IPS-18c (cell line): ENCODE measurements around the gene RAPGEF3.

ENCODE experiments used
- H3K4me3 ChIP-seq: 2 replicates; pipeline ENCODE4 v1.7.0; 2013; ENCODE audit warnings: low read depth, mild to moderate bottlenecking, low read length, moderate library complexity; ENCODE audit not compliant: insufficient read depth
- H3K9me3 ChIP-seq: one replicate; pipeline ENCODE4 v1.6.1; 2013; ENCODE audit warnings: mild to moderate bottlenecking, low read length, moderate library complexity; ENCODE audit not compliant: control insufficient read depth, insufficient read depth

Gene RAPGEF3

DNA sequence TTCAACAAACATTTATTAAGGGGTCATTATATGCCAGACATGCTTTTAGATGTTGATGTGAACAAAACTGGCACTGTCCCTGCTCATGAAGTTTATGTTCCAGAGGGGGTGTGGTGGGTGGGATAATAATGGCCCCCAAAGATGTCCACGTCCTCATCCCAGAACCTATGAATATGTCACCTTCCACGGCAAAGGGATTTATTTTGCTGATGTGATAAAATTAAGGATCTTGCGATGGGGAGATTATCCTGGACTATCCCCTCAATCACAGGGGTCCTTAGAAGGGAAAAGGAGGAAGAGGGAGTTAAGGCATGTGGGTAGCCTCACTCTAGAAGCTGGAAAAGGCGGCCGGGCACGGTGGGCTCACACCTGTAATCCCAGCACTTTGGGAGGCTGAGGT, 12.6 kb upstream of the RAPGEF3 start:
- Histone ChIP-seq H3K4me3 (no peak overlapping the region), H3K9me3 (peaks cover 2% of the 10 kb centered on the region)

- Histone ChIP-seq H3K9me3 (peaks cover 6% of the 10 kb centered on the region), H3K4me3 (no peak overlapping the region)
These were observed 11.5 kb upstream of the RAPGEF3 start for GRCh38 chr12:47770086-47770726.

DNA sequence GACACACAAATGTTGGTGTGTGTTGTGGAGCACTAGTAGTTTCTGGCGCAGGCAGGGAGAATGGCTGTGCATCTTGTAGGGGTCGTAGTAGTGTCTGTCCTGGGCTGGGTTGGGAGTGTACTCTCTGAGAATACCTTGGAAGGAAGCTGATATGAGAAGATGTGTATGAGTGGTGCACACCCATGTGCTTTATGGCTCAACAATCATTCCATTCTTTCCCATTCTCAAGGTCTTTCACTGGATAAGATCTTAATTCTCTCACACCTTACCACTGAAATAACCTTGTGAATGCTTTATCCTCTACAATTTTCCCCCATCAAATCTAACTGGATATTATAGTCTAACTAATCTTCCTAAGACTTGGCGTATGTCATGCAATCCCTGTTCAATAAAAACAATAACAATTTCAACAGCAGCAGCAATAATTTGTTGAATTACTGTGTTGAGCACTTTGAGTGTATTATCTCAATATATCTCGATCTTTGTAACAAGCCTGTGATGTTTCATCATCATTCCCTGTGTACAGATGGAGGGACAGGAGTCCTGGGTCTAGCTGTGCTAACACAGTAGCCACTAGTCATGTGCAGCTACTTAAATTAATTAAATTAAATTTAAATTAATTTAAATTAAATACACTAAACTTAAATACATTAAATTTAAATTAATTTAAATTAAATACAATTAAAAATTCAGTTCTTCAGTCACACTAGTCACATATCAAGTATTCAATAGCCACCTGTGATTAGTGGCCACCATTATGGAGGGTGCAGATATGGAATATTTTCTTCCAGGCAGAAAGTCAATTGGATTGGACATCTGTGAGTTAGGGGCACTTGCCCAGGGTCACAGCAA, 10.8 kb upstream of the RAPGEF3 start:
- no peak overlapping the region for H3K4me3 ChIP-seq
- H3K9me3 ChIP-seq, result peaks cover 6% of the 10 kb centered on the region

GRCh38 chr12:47768323-47768811, 9.7 kb upstream of the RAPGEF3 start:
- H3K4me3 ChIP-seq, result no peak overlapping the region

DNA sequence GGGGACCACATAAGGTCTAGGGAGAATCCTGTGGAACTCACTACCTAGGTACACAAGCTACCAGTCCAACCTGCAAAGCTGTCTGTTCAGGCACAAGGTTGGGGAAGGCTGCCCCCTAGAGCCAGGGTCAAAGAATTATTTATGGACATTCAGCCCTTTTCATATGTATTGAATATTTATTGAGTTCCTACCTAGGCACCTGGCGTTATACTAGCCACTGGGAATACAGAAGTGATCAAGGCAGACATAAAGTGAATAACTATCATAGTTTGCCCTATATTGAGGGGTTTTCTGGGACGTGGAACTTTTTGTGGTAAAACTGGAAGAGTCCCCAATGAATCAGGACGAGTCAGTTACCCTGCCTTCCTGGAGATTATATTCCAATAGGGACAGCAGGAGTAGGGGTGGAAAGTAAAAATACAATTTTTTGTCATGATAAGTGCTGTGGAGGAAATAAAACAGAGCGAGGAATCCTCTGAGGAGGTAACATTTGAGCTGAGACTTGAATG, 8.6 kb upstream of the RAPGEF3 start:
- H3K9me3 ChIP-seq, result peaks cover 6% of the 10 kb centered on the region
- H3K4me3 ChIP-seq, result no peak overlapping the region

More at GRCh38 chr12:47768323-47768811, 9.7 kb upstream of the RAPGEF3 start:
- H3K9me3 ChIP-seq, result peaks cover 6% of the 10 kb centered on the region

- no peak overlapping the region for H3K4me3 ChIP-seq
These were observed 8.0 kb upstream of the RAPGEF3 start for GRCh38 chr12:47766502-47767215.

GRCh38 chr12:47763481-47764346, 5.0 kb upstream of the RAPGEF3 start:
- no peak overlapping the region for H3K4me3 ChIP-seq
- peaks cover 8% of the 10 kb centered on the region for H3K9me3 ChIP-seq

More at GRCh38 chr12:47766502-47767215, 8.0 kb upstream of the RAPGEF3 start:
- peaks cover 6% of the 10 kb centered on the region for H3K9me3 ChIP-seq

GRCh38 chr12:47762850-47763465, 4.3 kb upstream of the RAPGEF3 start:
- Histone ChIP-seq H3K9me3 (peaks cover 6% of the 10 kb centered on the region), H3K4me3 (no peak overlapping the region)

GRCh38 chr12:47758584-47758833, 171 bp downstream of the RAPGEF3 start:
- peak overlapping the region; percentile 66 for H3K4me3 ChIP-seq
- H3K9me3 ChIP-seq, result peaks cover 2% of the 10 kb centered on the region

DNA sequence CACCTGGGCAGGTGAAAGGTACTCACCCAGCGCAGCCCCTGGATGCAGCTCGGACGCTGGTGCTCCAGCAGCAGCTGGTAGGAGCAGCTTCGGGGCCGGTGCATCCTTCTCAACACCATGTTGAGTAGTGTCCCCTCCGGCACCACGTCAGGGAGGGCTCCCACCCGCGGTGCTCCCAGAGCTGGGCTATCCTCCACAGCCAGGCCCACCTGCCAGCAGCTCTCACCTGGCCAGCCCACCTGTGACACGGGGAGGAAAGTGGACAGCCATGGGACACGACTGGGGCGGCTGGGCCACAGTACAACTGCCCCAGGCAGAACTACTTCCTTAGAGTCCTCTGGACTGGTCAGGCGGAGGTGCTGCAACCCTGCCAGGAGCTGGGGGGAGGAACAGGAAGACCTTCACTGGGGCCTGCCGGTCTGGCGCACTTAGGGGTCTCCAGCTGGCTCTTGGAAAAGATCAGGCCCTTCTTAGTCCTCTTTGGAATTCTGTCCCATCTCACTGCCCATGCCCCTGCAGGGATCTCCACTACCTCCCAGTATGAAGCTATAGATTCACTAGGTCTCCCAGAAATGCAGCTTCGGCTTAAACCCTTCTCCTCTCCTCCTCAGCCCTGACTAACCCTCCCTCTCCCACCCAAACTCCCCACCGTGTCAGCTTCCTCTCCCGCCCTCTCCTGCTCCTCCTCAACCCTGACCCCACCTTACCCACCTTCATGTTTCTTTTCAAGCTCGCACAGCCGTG, 668 bp downstream of the RAPGEF3 start:
- Histone ChIP-seq H3K9me3 (peaks cover 2% of the 10 kb centered on the region), H3K4me3 (peak overlapping the region; percentile 66; the same call in 1 of the 2 replicates)

DNA sequence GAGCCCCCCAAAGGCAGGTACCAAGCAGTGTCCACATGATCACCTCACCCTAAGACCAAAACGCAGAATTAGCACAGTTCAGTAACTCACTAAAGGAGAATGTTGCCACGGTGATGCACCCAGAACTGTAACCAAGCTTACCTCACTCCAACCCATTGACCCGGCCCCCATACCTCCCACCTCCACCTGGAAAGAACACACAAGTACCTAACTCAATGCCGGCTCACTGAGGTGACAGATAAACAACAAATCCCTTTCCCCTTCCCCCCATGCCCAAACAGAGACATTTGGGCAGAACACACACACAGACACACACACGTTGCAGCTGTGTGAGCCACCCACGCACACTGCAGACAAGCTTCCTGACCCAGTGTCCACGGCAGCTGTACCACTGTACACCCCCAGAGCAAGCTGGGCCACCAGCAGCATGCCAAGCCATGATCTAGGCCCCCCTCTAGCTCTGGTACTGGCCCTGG, 1.3 kb downstream of the RAPGEF3 start:
- Histone ChIP-seq H3K4me3 (peak overlapping the region; percentile 20; the same call in 1 of the 2 replicates), H3K9me3 (peaks cover 2% of the 10 kb centered on the region)

GRCh38 chr12:47755655-47756562, 2.8 kb downstream of the RAPGEF3 start:
- no peak overlapping the region for H3K4me3 ChIP-seq

DNA sequence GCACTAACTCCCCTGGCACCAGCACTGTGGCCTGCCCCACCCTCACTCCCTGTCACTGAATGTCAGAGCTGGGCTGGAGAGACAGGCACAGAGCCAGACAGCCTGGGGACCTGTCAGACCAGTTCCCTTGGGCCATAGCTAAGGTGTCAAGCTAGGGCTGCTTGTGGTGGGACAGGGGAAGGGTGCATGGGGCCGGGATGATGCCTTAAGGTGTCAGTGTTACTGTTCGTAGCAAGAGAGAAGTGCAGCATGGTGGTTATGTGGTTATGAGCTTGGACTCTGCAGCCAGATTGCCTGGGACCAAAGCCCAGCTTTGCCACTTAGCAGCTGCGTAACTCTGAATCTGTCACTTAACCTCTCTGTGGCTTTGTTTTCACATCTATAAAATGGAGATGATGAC, 3.8 kb downstream of the RAPGEF3 start:
- H3K4me3 ChIP-seq, result no peak overlapping the region
- peaks cover 2% of the 10 kb centered on the region for H3K9me3 ChIP-seq

More at GRCh38 chr12:47755655-47756562, 2.8 kb downstream of the RAPGEF3 start:
- peaks cover 2% of the 10 kb centered on the region for H3K9me3 ChIP-seq

- Histone ChIP-seq H3K9me3 (peaks cover under 1% of the 10 kb centered on the region), H3K4me3 (no peak overlapping the region)
These were observed 4.6 kb downstream of the RAPGEF3 start for GRCh38 chr12:47754126-47754525.
